ENCODE results near the gene HOOK2. TPM values are rescaled to one million over a fixed set of nuclear protein-coding genes. Genes with fewer than 3 reads are reported as not detected.

The HOOK2 gene
- total RNA-seq, 1 donor from 2014 or later, result 25.9 TPM

- TF ChIP-seq EZH2 (IDR thresholded peaks at IDR 0.05; ENCODE audit: insufficient read depth, low read length) (no peak), CTCF (IDR thresholded peaks at IDR 0.05; ENCODE audit: insufficient read depth, low read depth, low read length) (no peak)
- Mint-ChIP-seq H3K27ac (ENCODE audit: unreplicated experiment) (peak overlapping the region; percentile 99), H3K27me3 (ENCODE audit: low read depth, unreplicated experiment) (no peaks in the 10 kb centered on the region), H3K4me3 (ENCODE audit: unreplicated experiment) (peak overlapping the region; percentile 77), H3K36me3 (ENCODE audit: low read depth, unreplicated experiment) (no peaks in the 10 kb centered on the region), H3K4me1 (ENCODE audit: low read depth, unreplicated experiment) (peaks cover 19% of the 10 kb centered on the region), H3K9me3 (ENCODE audit: unreplicated experiment) (no peaks in the 10 kb centered on the region)
- H3K4me1 ChIP-seq (ENCODE audit: insufficient read depth, low read length), result peaks cover 46% of the 10 kb centered on the region
- no peak for FAIRE-seq
- H3K27ac ChIP-seq (ENCODE audit: low read depth, low read length), result peak overlapping the region; percentile 70
- no peaks in the 10 kb centered on the region for H3K27me3 ChIP-seq (ENCODE audit: insufficient read depth, low read length)
- no peaks in the 10 kb centered on the region for H3K9me3 ChIP-seq (ENCODE audit: insufficient read depth, low read depth, low read length)
- H4K20me1 ChIP-seq (ENCODE audit: insufficient read depth, low read length), result peaks cover 19% of the 10 kb centered on the region
- H3K9ac ChIP-seq (ENCODE audit: low read length), result peak overlapping the region; percentile 94
- peak overlapping the region; percentile 58 for H2AFZ ChIP-seq (ENCODE audit: low read depth, low read length)
- H3K4me2 ChIP-seq (ENCODE audit: low read length), result peak overlapping the region; percentile 91
- peaks cover 21% of the 10 kb centered on the region for H3K79me2 ChIP-seq (ENCODE audit: insufficient read depth, low read length)
- no peak for DNase-seq (ENCODE audit: low read depth)
- no peaks in the 10 kb centered on the region for H3K36me3 ChIP-seq (ENCODE audit: insufficient read depth, low read length)
- peak overlapping the region; percentile 39 for H3K4me3 ChIP-seq (ENCODE audit: insufficient read depth, low read depth, low read length)
Measured at GRCh38 chr19:12788682-12789097, 13.3 kb upstream of the HOOK2 start.

- H3K4me2 ChIP-seq (ENCODE audit: low read length), result peak overlapping the region; percentile 91
- H2AFZ ChIP-seq (ENCODE audit: low read depth, low read length), result no peak overlapping the region
- H3K4me3 ChIP-seq (ENCODE audit: insufficient read depth, low read depth, low read length), result no peak overlapping the region
- no peak overlapping the region for H3K4me3 Mint-ChIP-seq (ENCODE audit: unreplicated experiment)
- peaks cover 23% of the 10 kb centered on the region for H3K4me1 Mint-ChIP-seq (ENCODE audit: low read depth, unreplicated experiment)
- no peak for TF ChIP-seq CTCF (IDR thresholded peaks at IDR 0.05; ENCODE audit: insufficient read depth, low read depth, low read length)
- TF ChIP-seq EZH2 (IDR thresholded peaks at IDR 0.05; ENCODE audit: insufficient read depth, low read length), result no peak
- DNase-seq (ENCODE audit: low read depth) (no peak), FAIRE-seq (no peak)
- H3K27me3 ChIP-seq (ENCODE audit: insufficient read depth, low read length), result no peaks in the 10 kb centered on the region
- H3K36me3 Mint-ChIP-seq (ENCODE audit: low read depth, unreplicated experiment), result no peaks in the 10 kb centered on the region
- H4K20me1 ChIP-seq (ENCODE audit: insufficient read depth, low read length), result peaks cover 18% of the 10 kb centered on the region
- H3K27me3 Mint-ChIP-seq (ENCODE audit: low read depth, unreplicated experiment), result no peaks in the 10 kb centered on the region
- peak overlapping the region; percentile 99 for H3K27ac Mint-ChIP-seq (ENCODE audit: unreplicated experiment)
- H3K9me3 ChIP-seq (ENCODE audit: insufficient read depth, low read depth, low read length), result no peaks in the 10 kb centered on the region
- peak overlapping the region; percentile 70 for H3K27ac ChIP-seq (ENCODE audit: low read depth, low read length)
- H3K9me3 Mint-ChIP-seq (ENCODE audit: unreplicated experiment), result no peaks in the 10 kb centered on the region
- H3K9ac ChIP-seq (ENCODE audit: low read length), result peak overlapping the region; percentile 94
- H3K79me2 ChIP-seq (ENCODE audit: insufficient read depth, low read length), result peaks cover 18% of the 10 kb centered on the region
- peaks cover 51% of the 10 kb centered on the region for H3K4me1 ChIP-seq (ENCODE audit: insufficient read depth, low read length)
- no peaks in the 10 kb centered on the region for H3K36me3 ChIP-seq (ENCODE audit: insufficient read depth, low read length)
Measured at GRCh38 chr19:12788042-12788681, 12.8 kb upstream of the HOOK2 start.

- Histone ChIP-seq H3K9ac (ENCODE audit: low read length) (no peak overlapping the region), H3K4me3 (ENCODE audit: insufficient read depth, low read depth, low read length) (no peak overlapping the region), H3K79me2 (ENCODE audit: insufficient read depth, low read length) (peaks cover 11% of the 10 kb centered on the region), H2AFZ (ENCODE audit: low read depth, low read length) (no peak overlapping the region), H3K4me2 (ENCODE audit: low read length) (no peak overlapping the region), H3K27me3 (ENCODE audit: insufficient read depth, low read length) (no peaks in the 10 kb centered on the region), H3K4me1 (ENCODE audit: insufficient read depth, low read length) (peaks cover 57% of the 10 kb centered on the region), H3K36me3 (ENCODE audit: insufficient read depth, low read length) (no peaks in the 10 kb centered on the region), H4K20me1 (ENCODE audit: insufficient read depth, low read length) (peaks cover 11% of the 10 kb centered on the region), H3K9me3 (ENCODE audit: insufficient read depth, low read depth, low read length) (no peaks in the 10 kb centered on the region), H3K27ac (ENCODE audit: low read depth, low read length) (no peak overlapping the region)
- FAIRE-seq (no peak), DNase-seq (ENCODE audit: low read depth) (no peak)
- Mint-ChIP-seq H3K27ac (ENCODE audit: unreplicated experiment) (no peak overlapping the region), H3K4me3 (ENCODE audit: unreplicated experiment) (no peak overlapping the region), H3K27me3 (ENCODE audit: low read depth, unreplicated experiment) (no peaks in the 10 kb centered on the region), H3K9me3 (ENCODE audit: unreplicated experiment) (no peaks in the 10 kb centered on the region), H3K4me1 (ENCODE audit: low read depth, unreplicated experiment) (peaks cover 23% of the 10 kb centered on the region), H3K36me3 (ENCODE audit: low read depth, unreplicated experiment) (no peaks in the 10 kb centered on the region)
- TF ChIP-seq EZH2 (IDR thresholded peaks at IDR 0.05; ENCODE audit: insufficient read depth, low read length) (no peak), CTCF (IDR thresholded peaks at IDR 0.05; ENCODE audit: insufficient read depth, low read depth, low read length) (no peak)
Measured at GRCh38 chr19:12787458-12787857, 12.1 kb upstream of the HOOK2 start.

Data from astrocyte (in vitro differentiated cells and primary cell).